GM10248 (cell line): Measurements from ENCODE around the gene AKR1B1.
A peak's percentile ranks its signal among the peaks of the same experiment; 100 is the strongest.

Source experiments
- CTCF ChIA-PET: fragments of 300-600 bp; sonication (Branson Sonifier 250); formaldehyde crosslinking; extraction: SDS; loops from one replicate; lab custom pipeline; 2021; ENCODE audit warnings: antibody characterized with exemption; lab: Yijun Ruan, JAX
- POLR2A ChIA-PET: fragments of 350-650 bp; sonication (Branson Sonifier 250); formaldehyde crosslinking; extraction: SDS; loops from one replicate; lab custom pipeline; 2020; ENCODE audit warnings: antibody characterized with exemption; lab: Yijun Ruan, JAX
- DNase-seq: peaks from one replicate; pipeline ENCODE4 v3.0.0; 2012; ENCODE audit errors: extremely low spot score
- CTCF ChIP-seq: IDR thresholded peaks from 2 replicates; pipeline ENCODE4 v1.5.1; 2012; ENCODE audit warnings: mild to moderate bottlenecking, low read depth; ENCODE audit errors: extremely low read depth, missing control alignments, control extremely low read depth

The AKR1B1 gene

GRCh38 chr7:134425777-134426176 is 33.1 kb downstream of the AKR1B1 start:
- TF ChIP-seq CTCF: no peak
- DNase-seq: no peak
- CTCF ChIA-PET: interaction anchor here (2.3 kb wide), 1 partner anchor 88 kb away, joined by 8 read pairs; no protein-coding TSS in a partner anchor
- POLR2A ChIA-PET: no interaction called here

GRCh38 chr7:134422638-134423037 is 36.3 kb downstream of the AKR1B1 start:
- CTCF ChIA-PET: interaction anchor here (1.5 to 2.1 kb wide), 2 partner anchors 10 kb away, joined by 3 to 9 read pairs; no protein-coding TSS in a partner anchor
- TF ChIP-seq CTCF: no peak

GRCh38 chr7:134422008-134422407 is 36.9 kb downstream of the AKR1B1 start:
- no peak for TF ChIP-seq CTCF
- ChIA-PET CTCF (interaction anchor here (1.5 to 2.4 kb wide), 3 partner anchors 8 to 11 kb away, joined by 3 to 12 read pairs (median 7); no protein-coding TSS in a partner anchor), POLR2A (no interaction called here)
- no peak for DNase-seq

More at GRCh38 chr7:134422638-134423037, 36.3 kb downstream of the AKR1B1 start:
- POLR2A ChIA-PET: no interaction called here
- no peak for DNase-seq

GRCh38 chr7:134420424-134421125 is 38.3 kb downstream of the AKR1B1 start:
- POLR2A ChIA-PET: no interaction called here
- TF ChIP-seq CTCF: peak; percentile 40
- CTCF ChIA-PET: interaction anchor here (0.7 to 2.4 kb wide), 7 partner anchors 9 to 1191 kb away, joined by 3 to 12 read pairs (median 3); no protein-coding TSS in a partner anchor
- peak; percentile 49 for DNase-seq

- DNase-seq: no peak
Observed at GRCh38 chr7:134419875-134420274, 39.0 kb downstream of the AKR1B1 start.

GRCh38 chr7:134419085-134419484 is 39.8 kb downstream of the AKR1B1 start:
- ChIA-PET POLR2A (no interaction called here), CTCF (no interaction called here)
- DNase-seq: no peak
- TF ChIP-seq CTCF: no peak

More at GRCh38 chr7:134419875-134420274, 39.0 kb downstream of the AKR1B1 start:
- TF ChIP-seq CTCF: no peak
- POLR2A ChIA-PET: no interaction called here
- CTCF ChIA-PET: interaction anchor here (1.8 to 2.4 kb wide), 2 partner anchors 10 to 13 kb away, joined by 7 to 12 read pairs; no protein-coding TSS in a partner anchor
